Subcutaneous adipose tissue (tissue), 4 donors: ENCODE measurements around the gene CLMP. TPM values are rescaled to one million over a fixed set of nuclear protein-coding genes. Genes with fewer than 3 reads are reported as not detected.

Experiments
- total RNA-seq, 4 donors: library from RNA; depleted of rRNA; stranded (reverse); fragments of >200 nt; gene quantifications; one replicate each; pipeline ENCODE4 v1.1.0, GENCODE V29; 2016
- TF ChIP-seq, protein P1 (sequence below): fragments of 450-650 bp; IDR thresholded peaks from one replicate; pipeline ENCODE4 v1.5.1; 2016; ENCODE audit warnings: low read depth, mild to moderate bottlenecking, control low read depth, antibody characterized with exemption, moderate library complexity

The CLMP gene
- total RNA-seq, 4 donors from 2014 or later: 201 to 240 (median 209) TPM

DNA sequence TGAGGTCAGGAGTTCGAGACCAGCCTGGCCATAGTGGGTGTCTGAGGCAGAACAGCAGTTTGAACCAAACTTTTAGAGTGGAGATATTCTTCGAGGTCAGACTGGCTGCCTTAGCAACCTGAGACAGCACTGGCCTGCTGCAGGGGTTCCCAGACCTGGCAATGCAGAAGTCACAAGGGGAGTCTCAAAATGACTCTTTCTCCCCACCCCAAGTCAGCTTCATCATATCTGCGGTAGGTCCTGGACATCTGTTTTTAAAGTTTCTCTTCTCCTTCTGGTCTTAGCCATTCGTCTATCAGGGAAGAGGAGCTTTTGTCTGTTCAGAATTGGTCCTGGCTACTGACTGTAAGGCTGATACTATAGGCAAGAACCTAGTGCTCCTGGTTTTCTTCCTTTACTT lies 14.5 kb upstream of the CLMP start:
- TF ChIP-seq, protein P1, sequence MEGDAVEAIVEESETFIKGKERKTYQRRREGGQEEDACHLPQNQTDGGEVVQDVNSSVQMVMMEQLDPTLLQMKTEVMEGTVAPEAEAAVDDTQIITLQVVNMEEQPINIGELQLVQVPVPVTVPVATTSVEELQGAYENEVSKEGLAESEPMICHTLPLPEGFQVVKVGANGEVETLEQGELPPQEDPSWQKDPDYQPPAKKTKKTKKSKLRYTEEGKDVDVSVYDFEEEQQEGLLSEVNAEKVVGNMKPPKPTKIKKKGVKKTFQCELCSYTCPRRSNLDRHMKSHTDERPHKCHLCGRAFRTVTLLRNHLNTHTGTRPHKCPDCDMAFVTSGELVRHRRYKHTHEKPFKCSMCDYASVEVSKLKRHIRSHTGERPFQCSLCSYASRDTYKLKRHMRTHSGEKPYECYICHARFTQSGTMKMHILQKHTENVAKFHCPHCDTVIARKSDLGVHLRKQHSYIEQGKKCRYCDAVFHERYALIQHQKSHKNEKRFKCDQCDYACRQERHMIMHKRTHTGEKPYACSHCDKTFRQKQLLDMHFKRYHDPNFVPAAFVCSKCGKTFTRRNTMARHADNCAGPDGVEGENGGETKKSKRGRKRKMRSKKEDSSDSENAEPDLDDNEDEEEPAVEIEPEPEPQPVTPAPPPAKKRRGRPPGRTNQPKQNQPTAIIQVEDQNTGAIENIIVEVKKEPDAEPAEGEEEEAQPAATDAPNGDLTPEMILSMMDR: no peak

DNA sequence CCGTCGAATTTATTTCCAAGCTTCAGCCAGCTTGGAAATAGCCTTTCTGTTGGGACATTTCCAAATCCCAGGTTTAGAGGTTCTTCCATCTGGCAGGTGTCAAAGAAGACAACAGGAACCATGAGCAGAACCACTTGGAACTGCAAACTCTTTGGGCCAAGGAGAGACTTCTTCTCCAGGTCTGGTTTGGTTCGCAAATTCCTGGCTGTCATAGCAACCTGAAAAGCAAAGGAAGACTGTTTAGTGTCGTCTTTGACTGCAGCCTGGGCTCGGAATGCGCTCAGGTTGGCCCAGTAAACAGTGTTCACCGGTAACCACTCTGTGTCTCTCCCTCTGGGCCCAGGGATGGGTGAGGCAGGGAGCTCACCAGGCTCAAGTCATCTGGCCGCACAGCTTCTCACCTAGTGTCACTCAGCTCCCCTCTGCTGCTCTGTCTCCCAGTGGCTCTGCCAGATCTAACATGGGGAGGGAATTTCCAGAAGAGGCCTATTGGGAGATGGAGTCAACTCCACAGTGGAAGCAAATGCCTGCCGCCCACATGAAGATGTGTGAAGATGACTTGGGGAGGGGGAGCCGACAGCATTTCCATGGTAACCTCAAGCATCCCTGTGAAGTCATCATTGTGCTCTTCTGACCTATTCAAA lies 11.9 kb upstream of the CLMP start:
- TF ChIP-seq, protein P1: no peak

- TF ChIP-seq, protein P1: no peak
Observed at GRCh38 chr11:123203934-123204333, 8.9 kb upstream of the CLMP start.

- TF ChIP-seq, protein P1: no peak
Observed at GRCh38 chr11:123203471-123203870, 8.4 kb upstream of the CLMP start.

- TF ChIP-seq, protein P1: no peak
Observed at GRCh38 chr11:123202155-123203151, 7.4 kb upstream of the CLMP start.

DNA sequence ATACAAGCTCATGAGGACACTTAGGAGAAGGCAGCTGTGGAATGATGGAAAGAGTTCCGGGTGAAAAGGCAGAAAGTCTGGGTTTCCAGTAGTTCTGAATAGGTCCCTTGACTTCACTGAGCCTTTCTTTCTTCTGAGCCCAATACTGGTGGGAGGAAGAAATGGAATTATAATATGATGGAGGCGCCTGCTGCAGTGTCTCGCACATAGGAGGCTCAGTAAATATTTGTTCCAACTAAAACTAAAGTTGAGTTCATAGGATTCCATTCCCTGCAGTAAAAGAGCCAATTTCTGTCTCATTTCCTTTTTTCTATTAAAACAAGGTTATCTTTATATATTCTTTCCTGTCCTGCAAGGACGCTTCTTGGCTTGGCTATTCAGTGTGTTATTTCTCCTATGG lies 5.2 kb upstream of the CLMP start:
- TF ChIP-seq, protein P1: no peak

DNA sequence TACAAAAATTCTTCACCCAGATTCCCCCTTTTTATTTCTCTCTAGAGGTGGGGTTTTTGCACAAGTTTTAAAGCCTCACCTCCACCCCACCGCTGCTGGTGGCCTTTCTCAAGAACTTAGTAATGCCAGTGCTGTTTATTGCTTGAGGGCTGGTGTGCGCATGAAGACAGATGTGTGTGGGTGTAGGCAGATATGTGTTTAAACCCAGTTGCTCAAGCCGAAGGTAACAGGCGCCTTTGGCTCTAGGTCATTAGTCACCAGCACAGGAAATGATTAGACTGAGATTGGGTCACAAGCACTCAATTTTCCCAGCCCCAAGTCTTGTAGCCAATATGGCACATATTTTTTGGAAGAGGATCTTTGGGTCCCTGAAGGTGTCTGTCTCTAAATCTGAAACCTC lies 2.7 kb upstream of the CLMP start:
- TF ChIP-seq, protein P1: no peak
